ENCODE measurements around the gene ABHD1. TPM values are rescaled to one million over a fixed set of nuclear protein-coding genes. Genes with fewer than 3 reads are reported as not detected.

Gene ABHD1
- total and polyA plus RNA-seq, 12 donors = 0.61 to 6.0 (median 1.5) TPM; not detected in 1

DNA sequence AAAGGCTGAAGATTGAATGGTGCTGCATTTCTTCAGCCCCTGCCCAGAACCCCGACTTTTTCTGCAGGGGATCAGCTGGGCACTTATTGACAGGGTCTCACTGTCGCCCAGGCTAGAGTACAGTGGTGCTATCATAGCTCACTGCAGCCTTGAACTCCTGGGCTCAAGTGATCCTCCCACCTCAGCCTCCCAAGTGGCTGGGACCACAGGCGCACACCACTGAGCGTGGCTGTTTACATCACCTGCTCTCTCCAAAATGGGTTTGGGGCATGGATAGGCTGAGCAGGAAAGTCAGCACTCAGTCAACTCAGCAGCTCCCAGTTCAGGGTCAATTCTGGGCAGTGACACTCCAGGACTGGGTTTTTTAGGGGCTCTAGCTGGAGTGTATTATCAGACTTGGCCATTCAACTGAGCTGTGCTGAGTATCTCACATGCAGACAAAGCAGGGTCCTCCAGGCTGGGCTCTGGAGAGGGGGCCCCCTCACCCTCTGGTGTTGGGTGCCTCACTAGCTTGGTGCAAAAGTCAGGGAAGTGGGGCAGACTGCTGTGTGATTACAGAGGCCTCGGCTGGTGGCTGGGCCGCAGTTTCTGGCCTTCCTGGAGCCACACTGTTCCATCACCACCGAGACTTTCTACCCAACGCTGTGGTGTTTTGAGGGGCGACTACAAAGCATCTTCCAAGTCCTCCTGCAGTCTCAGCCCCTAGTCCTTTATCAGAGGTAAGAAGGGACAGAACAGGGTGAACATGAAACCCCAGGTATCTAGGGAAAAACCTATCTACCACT lies 4.5 kb downstream of the ABHD1 start:
- H3K27me3 ChIP-seq = no peaks in the 10 kb centered on the region
- no peak for TF ChIP-seq POLR2A (IDR thresholded peaks at IDR 0.05)
- TF ChIP-seq, protein P1, sequence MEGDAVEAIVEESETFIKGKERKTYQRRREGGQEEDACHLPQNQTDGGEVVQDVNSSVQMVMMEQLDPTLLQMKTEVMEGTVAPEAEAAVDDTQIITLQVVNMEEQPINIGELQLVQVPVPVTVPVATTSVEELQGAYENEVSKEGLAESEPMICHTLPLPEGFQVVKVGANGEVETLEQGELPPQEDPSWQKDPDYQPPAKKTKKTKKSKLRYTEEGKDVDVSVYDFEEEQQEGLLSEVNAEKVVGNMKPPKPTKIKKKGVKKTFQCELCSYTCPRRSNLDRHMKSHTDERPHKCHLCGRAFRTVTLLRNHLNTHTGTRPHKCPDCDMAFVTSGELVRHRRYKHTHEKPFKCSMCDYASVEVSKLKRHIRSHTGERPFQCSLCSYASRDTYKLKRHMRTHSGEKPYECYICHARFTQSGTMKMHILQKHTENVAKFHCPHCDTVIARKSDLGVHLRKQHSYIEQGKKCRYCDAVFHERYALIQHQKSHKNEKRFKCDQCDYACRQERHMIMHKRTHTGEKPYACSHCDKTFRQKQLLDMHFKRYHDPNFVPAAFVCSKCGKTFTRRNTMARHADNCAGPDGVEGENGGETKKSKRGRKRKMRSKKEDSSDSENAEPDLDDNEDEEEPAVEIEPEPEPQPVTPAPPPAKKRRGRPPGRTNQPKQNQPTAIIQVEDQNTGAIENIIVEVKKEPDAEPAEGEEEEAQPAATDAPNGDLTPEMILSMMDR (IDR thresholded peaks at IDR 0.05) = no peak
- H3K4me3 ChIP-seq = no peak overlapping the region
- intact Hi-C loops (cut with DNase I) = no loop called here
- H3K4me1 ChIP-seq (replicated peaks in 1 of 2) = peaks cover under 1 to 7% of the 10 kb centered on the region in 2 donors
- H3K36me3 ChIP-seq (replicated peaks in 1 of 2) = peaks cover 0 to 32% of the 10 kb centered on the region in 2 donors
- H3K27ac ChIP-seq = no peak overlapping the region
- WGBS, 4 donors = 83 to 87% (median 84%) methylated on average over 8 to 9 of the region's 9 CpGs
- no peaks in the 10 kb centered on the region for H3K9me3 ChIP-seq (replicated peaks in 1 of 3)
- DNase-seq = no peak

- 76 to 85% (median 81%) methylated on average over 10 to 11 of the region's 11 CpGs for WGBS, 4 donors
- intact Hi-C loops (cut with DNase I) = no loop called here
Measured at GRCh38 chr2:27128668-27129571, 5.3 kb downstream of the ABHD1 start.

DNA sequence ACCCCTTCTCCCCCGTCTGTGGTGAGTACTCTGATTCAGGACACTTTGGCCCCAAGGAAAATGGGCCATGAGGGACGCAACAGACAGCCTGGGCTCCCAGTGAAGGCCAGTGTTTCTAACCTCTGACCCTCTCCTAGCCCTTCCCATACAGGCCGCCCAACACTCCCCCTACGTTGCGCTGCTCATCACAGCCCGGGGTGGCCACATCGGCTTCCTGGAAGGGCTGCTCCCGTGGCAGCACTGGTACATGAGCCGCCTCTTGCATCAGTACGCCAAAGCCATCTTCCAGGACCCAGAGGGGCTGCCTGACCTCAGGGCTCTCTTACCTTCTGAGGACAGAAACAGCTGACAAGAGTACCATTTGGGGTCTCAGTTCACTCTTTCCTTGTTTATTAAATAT lies 6.8 kb downstream of the ABHD1 start:
- H3K4me3 ChIP-seq = no peak overlapping the region
- H3K4me1 ChIP-seq (replicated peaks in 1 of 2) = peaks cover 8 to 15% of the 10 kb centered on the region in 2 donors
- no peaks in the 10 kb centered on the region for H3K9me3 ChIP-seq (replicated peaks in 1 of 3)
- no peak for DNase-seq
- WGBS, 4 donors = 87 to 97% (median 93%) methylated on average over 9 to 10 of the region's 10 CpGs
- peaks cover 0 to 32% of the 10 kb centered on the region in 2 donors for H3K36me3 ChIP-seq (replicated peaks in 1 of 2)
- no peaks in the 10 kb centered on the region for H3K27me3 ChIP-seq
- intact Hi-C loops (cut with DNase I) = no loop called here
- no peak overlapping the region for H3K27ac ChIP-seq
- TF ChIP-seq, protein P1 (IDR thresholded peaks at IDR 0.05) = no peak
- TF ChIP-seq POLR2A (IDR thresholded peaks at IDR 0.05) = no peak

More at GRCh38 chr2:27128668-27129571, 5.3 kb downstream of the ABHD1 start:
- Histone ChIP-seq H3K27ac (no peak overlapping the region), H3K36me3 (replicated peaks in 1 of 2) (peaks cover 0 to 32% of the 10 kb centered on the region in 2 donors), H3K27me3 (no peaks in the 10 kb centered on the region), H3K4me3 (no peak overlapping the region), H3K4me1 (replicated peaks in 1 of 2) (peaks cover 8 to 15% of the 10 kb centered on the region in 2 donors), H3K9me3 (replicated peaks in 1 of 3) (no peaks in the 10 kb centered on the region)
- no peak for TF ChIP-seq POLR2A (IDR thresholded peaks at IDR 0.05)
- TF ChIP-seq, protein P1 (IDR thresholded peaks at IDR 0.05) = no peak
- no peak for DNase-seq

- H3K4me3 ChIP-seq = no peak overlapping the region
- peaks cover 0 to 32% of the 10 kb centered on the region in 2 donors for H3K36me3 ChIP-seq (replicated peaks in 1 of 2)
- intact Hi-C loops (cut with DNase I) = no loop called here
- H3K9me3 ChIP-seq (replicated peaks in 1 of 3) = no peaks in the 10 kb centered on the region
- no peak for TF ChIP-seq POLR2A (IDR thresholded peaks at IDR 0.05)
- H3K27ac ChIP-seq = no peak overlapping the region
- H3K27me3 ChIP-seq = no peaks in the 10 kb centered on the region
- DNase-seq = no peak
- H3K4me1 ChIP-seq (replicated peaks in 1 of 2) = peaks cover 8 to 15% of the 10 kb centered on the region in 2 donors
- 86 to 93% (median 90%) methylated on average over 10 to 11 of the region's 11 CpGs for WGBS, 4 donors
Measured at GRCh38 chr2:27131429-27131828, 7.8 kb downstream of the ABHD1 start.

Measured in adrenal gland (tissue), 12 donors.